Activated T-cell treated with anti-CD3 and anti-CD28 coated beads for 24 hours (primary cell): ENCODE data around the gene CCDC142.
"Not testable (repeated sequence)": the region's sequence is repeated elsewhere in the genome, so short reads cannot be mapped to it uniquely, and the experiment has no call there.

Source experiments
- DNase-seq: peaks from one replicate; pipeline ENCODE4 v3.0.0-alpha.2; 2020; ENCODE audit warnings: low read depth

CCDC142 gene

DNA sequence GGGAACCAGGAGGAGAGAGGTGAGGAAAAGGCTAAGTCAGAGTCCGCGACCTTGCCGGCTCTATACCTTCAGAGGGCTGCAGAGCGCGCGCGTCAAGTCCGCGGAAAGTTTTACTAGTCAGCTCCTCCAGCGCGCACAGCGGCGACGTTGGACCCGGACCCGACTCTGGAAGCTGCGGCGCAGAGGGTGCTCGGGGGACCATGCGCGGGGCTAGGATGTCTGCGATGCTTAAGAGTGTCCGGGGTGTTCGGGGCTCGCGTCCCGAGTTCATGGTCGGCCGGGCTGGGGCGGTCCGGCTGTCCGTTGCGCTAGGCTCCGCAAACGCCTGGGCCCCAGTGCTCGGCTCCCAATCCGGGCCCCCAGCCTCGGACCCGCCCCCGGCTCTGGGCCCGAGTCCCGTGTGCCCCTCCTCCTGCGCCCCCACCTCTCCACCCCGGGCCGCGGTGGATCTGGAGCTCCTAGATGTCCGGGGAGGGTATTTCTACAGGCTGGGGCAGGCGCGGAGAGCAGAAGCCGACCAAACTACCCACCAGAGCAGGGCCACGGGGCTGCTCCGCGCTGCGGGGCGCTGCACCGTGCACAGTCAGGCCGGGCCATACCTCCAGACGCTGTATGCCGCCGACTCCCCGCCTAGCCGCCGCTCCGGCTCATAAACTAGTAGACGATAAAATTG lies 16.6 kb upstream of the CCDC142 start, which contains the start of gene LBX2:
TSS of gene LBX2 (minus strand) at position 337 of the 673 bp plus-strand sequence. CDS start at position 271, 66 bp downstream.
- DNase-seq: no peak

DNA sequence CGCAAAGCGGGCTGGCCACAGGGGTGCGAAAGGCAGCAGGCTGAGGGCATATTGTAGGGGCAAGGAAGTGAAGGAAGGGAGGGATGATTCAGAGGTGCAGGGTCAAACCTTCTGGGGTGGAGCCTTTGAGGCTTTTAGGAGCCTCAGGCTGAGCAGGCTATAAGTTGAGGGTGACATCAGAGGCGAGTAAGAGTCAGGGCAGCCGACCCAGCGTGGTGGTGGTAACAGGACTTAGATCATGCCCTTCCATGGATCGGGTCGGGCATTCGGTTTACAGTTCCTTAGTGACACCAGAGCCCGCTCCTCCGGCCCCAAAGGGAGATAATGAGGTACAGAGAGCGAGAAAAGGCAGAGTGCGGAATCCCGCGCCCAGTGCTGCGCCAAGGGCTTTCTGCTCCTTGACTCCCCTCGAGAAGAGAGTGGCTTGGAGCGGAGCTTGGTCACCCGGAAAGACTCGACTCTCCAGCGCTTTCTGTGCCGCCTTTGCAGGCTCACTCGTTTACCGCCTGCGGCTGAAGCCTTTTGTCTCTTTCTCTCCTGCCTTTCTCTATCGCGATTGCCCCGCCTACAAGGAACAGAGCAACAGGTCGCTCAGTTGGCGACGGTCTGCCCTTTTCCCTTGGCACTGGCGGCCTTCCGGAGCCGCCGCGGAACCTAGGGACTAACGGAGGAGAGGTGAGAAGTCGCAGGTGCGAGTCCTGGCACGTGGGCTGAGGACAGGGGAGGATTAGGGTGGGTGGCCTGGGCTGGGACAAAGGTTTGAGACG lies 15.9 kb upstream of the CCDC142 start:
- DNase-seq: no peak

GRCh38 chr2:74497777-74498499 lies 15.1 kb upstream of the CCDC142 start:
- no peak for DNase-seq

GRCh38 chr2:74496997-74497776 lies 14.4 kb upstream of the CCDC142 start:
- no peak for DNase-seq

- DNase-seq: no peak
Observed at GRCh38 chr2:74495440-74495839, 12.6 kb upstream of the CCDC142 start.

DNA sequence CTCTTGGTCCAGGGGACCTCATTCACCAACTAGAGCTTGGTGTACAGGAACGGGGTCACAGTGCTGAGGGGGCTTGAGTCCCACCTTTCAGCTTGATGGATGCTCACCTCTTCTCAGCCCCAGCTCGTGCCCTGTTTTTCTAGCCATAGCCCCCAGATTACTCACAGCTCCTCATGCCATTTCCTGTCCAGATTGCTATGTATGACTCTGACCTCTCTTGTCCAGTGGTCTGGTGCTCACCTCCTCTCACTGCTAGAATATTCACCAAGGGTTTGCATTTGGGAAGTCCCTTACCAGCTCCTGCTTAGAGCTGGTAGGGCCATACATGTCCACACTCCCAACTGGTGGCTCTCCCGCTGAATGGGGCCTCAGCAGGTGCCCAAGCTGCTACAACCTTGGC lies 10.7 kb upstream of the CCDC142 start:
- DNase-seq: no peak

DNA sequence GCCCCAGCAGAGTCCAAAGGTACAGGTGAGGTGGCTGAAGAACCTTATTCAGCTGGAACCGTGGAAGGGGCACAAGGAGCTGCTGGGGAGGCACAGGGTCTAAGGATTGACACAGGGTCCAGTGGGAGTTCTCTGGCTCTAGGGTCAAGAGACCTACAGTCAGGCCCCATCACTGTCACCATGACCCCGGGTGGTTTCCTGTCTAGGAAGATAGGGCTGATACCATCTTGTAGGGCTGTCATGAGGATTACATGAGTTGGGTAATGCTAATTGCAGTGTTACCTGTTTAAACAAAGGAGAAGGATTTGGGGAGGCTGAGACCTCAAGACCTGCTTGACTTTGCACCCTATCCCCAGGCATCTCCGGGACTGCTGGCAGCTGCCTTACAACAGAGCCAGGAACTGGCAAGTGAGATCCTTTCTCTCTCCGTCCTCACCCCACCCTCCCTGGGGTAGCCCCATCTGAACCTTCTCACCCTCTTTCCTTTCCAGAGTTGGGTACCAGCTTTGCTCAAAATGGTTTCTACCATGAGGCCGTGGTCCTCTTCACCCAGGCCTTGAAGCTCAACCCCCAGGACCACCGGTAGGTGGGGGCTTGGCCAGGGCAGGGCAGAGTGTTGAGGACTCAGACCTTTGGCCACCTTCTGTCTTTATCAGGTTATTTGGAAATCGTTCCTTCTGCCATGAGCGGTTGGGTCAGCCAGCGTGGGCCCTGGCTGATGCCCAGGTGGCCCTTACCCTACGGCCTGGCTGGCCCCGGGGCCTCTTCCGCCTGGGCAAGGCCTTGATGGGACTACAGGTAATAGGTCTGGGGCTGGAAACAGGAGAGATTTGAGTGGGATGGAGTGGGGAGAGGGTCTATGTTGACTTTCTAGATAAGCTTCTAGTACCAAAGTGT lies 9.1 kb upstream of the CCDC142 start:
- no peak for DNase-seq

DNA sequence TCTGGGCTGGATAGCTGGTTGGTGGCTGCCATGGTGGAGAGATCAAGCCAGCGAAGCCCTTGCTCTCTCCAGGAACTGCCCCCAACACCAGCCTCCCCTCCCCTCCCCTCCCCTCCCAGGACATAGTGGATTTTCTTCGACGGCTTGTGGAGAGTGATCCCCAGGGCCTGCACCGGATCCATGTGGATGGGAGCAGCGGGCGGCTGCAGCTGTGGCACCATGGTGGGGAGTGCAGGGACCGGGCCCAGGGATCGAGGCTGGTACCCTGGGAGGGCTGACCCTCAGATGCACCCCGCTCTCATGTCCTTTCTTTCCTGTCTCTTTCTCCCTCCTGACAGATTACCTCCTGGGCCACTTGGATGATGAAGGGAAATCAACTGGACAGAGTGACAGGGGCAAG lies 7.1 kb upstream of the CCDC142 start:
- DNase-seq: no peak

DNA sequence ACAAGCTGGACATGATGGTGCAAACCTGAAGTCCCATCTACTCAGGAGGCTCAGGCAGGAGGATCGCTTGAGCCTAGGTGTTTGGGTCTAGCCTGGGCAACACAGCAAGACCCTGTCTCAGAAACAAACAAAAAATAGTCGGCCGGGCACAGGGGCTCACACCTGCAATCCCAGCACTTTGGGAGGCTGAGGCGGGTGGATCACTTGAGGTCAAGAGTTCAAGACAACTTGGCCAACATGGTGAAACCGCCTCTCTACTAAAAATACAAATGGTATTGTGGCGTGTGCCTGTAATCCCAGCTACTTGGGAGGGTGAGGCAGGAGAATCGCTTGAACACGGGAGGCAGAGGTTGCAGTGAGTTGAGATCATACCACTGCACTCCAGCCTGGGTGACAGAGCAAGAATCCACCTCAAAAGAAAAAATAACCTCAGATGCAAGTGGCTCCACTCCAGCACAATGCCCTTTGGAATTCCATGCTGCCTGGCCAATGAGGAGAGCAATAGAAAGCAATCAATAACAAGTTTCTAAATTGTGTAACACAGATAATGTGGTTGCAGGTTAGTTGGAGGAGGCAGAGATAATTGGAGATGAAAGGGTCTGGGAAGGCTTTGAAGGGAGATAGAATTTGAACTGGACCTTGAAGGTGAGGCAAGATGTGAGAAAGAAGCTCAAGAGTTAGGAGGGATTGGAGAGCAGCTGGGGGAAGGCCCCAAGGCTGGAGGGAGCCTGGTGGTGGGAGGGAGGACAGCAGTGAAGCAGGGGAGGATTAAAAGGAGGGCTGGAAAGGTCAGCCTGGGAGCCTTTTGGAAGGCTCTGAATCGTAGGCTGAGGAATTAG lies 6.1 kb upstream of the CCDC142 start:
- DNase-seq: no peak

DNA sequence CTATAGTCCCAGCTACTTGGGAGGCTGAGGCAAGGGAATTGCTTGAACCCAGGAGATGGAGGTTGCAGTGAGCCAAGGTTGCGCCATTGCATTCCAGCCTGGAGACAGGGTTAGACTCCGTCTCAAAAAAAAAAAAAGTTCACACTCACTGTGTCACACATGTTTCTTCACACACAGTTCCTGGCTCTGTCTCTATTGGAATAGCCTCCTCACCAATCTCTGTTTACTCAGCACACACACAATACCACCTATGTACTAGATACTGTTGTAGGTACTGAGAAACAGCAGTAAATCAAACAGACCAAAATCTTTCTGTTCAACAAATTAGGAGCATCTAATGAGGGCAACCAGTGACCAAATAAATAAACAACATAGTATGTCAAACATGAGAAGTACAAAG lies 3.3 kb upstream of the CCDC142 start:
- DNase-seq: no peak

GRCh38 chr2:74483675-74484164 lies 922 bp upstream of the CCDC142 start:
- not testable (repeated sequence) for DNase-seq

- peak; percentile 41 for DNase-seq
Observed at GRCh38 chr2:74481961-74482800, 617 bp downstream of the CCDC142 start.

GRCh38 chr2:74481431-74481830 lies 1.4 kb downstream of the CCDC142 start:
- DNase-seq: no peak

GRCh38 chr2:74474899-74475298 lies 7.9 kb downstream of the CCDC142 start:
- no peak for DNase-seq

- no peak for DNase-seq
Observed at GRCh38 chr2:74474481-74474880, 8.3 kb downstream of the CCDC142 start.

DNA sequence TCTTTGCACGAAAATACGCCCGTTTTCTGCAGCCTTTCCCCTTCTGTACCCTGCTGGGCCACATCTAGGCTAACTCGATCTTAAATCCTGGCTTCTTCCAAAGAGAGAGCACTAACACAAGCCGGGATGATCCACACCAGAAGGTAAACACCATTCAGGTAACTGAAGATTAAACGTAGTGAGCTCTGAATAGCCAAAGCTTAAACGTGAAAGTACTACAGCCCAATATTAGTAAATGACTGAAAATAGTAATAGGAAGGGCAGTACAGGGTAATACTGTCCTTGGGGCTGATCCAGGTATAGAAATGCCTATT lies 9.9 kb downstream of the CCDC142 start:
- DNase-seq: no peak

GRCh38 chr2:74472086-74472944 lies 10.5 kb downstream of the CCDC142 start, which contains the start of gene MRPL53:
Gene MRPL53, minus strand, starts transcription at chr2:74472680. Its CDS starts 20 bp downstream, at chr2:74472660.
- DNase-seq: peak; percentile 94
